HCT116 (cell line): ENCODE results near the gene PKIB. TPM values are rescaled to one million over a fixed set of nuclear protein-coding genes. Genes with fewer than 3 reads are reported as not detected.

ENCODE experiments used
- ATAC-seq: fragments of 200-7000 bp; cut with Tn5 transposase; 2 replicates; pipeline ENCODE4 v1.9.1; 2020; ENCODE audit warnings: mild to moderate bottlenecking, moderate library complexity
- BruUV-seq: library from RNA; stranded (reverse); fragments of 400-500 nt; replicated peaks from 2 replicates; lab custom pipeline; 2021; lab: Mats Ljungman, UMichigan
- CTCF ChIA-PET: fragments of 300-600 bp; sonication (Branson Sonifier 250); formaldehyde crosslinking; loops from one replicate; lab custom pipeline; 2021; ENCODE audit warnings: antibody characterized with exemption; lab: Charles Lee
- POLR2A ChIA-PET: fragments of 300-600, 350-600 bp; sonication (Branson Sonifier 250); formaldehyde crosslinking; loops from one replicate; lab custom pipeline; 2021; ENCODE audit warnings: antibody characterized with exemption; lab: Charles Lee
- RAD21 ChIA-PET, 2 experiments: fragments of 300-600 bp; sonication (Branson Sonifier 250); formaldehyde crosslinking; loops; one replicate each; lab custom pipeline; 2023; ENCODE audit warnings: low total read pairs in 2 of 2; ENCODE audit not compliant: uncharacterized antibody in 2 of 2, unreplicated experiment in 2 of 2, low non-redundant PET in 1 of 2; lab: Charles Lee
- DNase-seq: peaks from one replicate; pipeline ENCODE4 v3.0.0-alpha.2; 2010; ENCODE audit warnings: low read depth, low spot score
- H2AFZ ChIP-seq: fragments of 200-600 bp; shearing (Covaris generic), sonication (generic); 2 replicates; pipeline ENCODE4 v1.6.1; 2017; ENCODE audit warnings: low read depth, mixed run types, mixed read lengths, antibody characterized with exemption, low read length; ENCODE audit not compliant: poor library complexity, severe bottlenecking
- H3K27ac ChIP-seq: 2 replicates; pipeline ENCODE4 v1.5.1; 2012; ENCODE audit warnings: low read depth, low read length
- H3K27me3 ChIP-seq: fragments of 200-600 bp; sonication (generic); 2 replicates; pipeline ENCODE4 v1.6.1; 2016; ENCODE audit warnings: mixed run types, low read length, mixed read lengths; ENCODE audit not compliant: insufficient read depth
- H3K36me3 ChIP-seq, 2 experiments: fragments of 200-500 bp in 1 of 2; fragments of 200-600 bp in 1 of 2; sonication (Bioruptor generic) in 1 of 2; sonication (generic) in 1 of 2; 2 replicates each; pipeline versions ENCODE4 v1.5.1 to v1.6.1; 2014 to 2016; ENCODE audit warnings: low read length in 2 of 2, inconsistent platforms in 1 of 2, mixed read lengths in 1 of 2, mixed run types in 1 of 2; ENCODE audit not compliant: insufficient read depth in 2 of 2, control insufficient read depth in 1 of 2
- H3K4me1 ChIP-seq, 2 experiments: fragments of 200-600 bp in 1 of 2; sonication (generic) in 1 of 2; 2 replicates each; pipeline versions ENCODE4 v1.5.1 to v1.6.1; 2012 to 2017; ENCODE audit warnings: low read length in 2 of 2, inconsistent platforms in 1 of 2, mild to moderate bottlenecking in 1 of 2, mixed read lengths in 1 of 2, mixed run types in 1 of 2, moderate library complexity in 1 of 2; ENCODE audit not compliant: insufficient read depth in 2 of 2, control insufficient read depth in 1 of 2
- H3K4me2 ChIP-seq: fragments of 200-600 bp; sonication (generic); 2 replicates; pipeline ENCODE4 v1.6.1; 2017; ENCODE audit warnings: mixed run types, low read length, mixed read lengths
- H3K4me3 ChIP-seq, 2 experiments: fragments of 200-600 bp in 1 of 2; sonication (generic) in 1 of 2; replicated peaks in 1 of 2; 2 replicates each; pipeline ENCODE4 v1.5.1; 2011 to 2016; ENCODE audit warnings: low read length in 2 of 2, control low read depth in 1 of 2, low read depth in 1 of 2, mild to moderate bottlenecking in 1 of 2, mixed read lengths in 1 of 2, mixed run types in 1 of 2
- H3K79me2 ChIP-seq: fragments of 200-600 bp; sonication (generic); 2 replicates; pipeline ENCODE4 v1.6.1; 2017; ENCODE audit warnings: mild to moderate bottlenecking, mixed run types, low read length, moderate library complexity, mixed read lengths; ENCODE audit not compliant: insufficient read depth
- H3K9ac ChIP-seq: fragments of 200-600 bp; sonication (generic); 2 replicates; pipeline ENCODE4 v1.6.1; 2016; ENCODE audit warnings: low read length, mixed read lengths
- H3K9me2 ChIP-seq: fragments of 200-600 bp; sonication (generic), shearing (Covaris generic); 2 replicates; pipeline ENCODE4 v1.6.1; 2017; ENCODE audit warnings: mixed run types, mild to moderate bottlenecking, moderate library complexity; ENCODE audit not compliant: insufficient read depth
- H3K9me3 ChIP-seq, 2 experiments: fragments of 200-500 bp in 1 of 2; fragments of 200-600 bp in 1 of 2; sonication (Bioruptor generic) in 1 of 2; sonication (generic) in 1 of 2; 2 replicates each; pipeline ENCODE4 v1.6.1; 2014 to 2017; ENCODE audit warnings: low read length in 2 of 2, mixed read lengths in 2 of 2, inconsistent platforms in 1 of 2, low read depth in 1 of 2, mild to moderate bottlenecking in 1 of 2, mixed run types in 1 of 2, moderate library complexity in 1 of 2; ENCODE audit not compliant: control insufficient read depth in 1 of 2, insufficient read depth in 1 of 2
- H4K20me1 ChIP-seq: fragments of 200-600 bp; sonication (generic), shearing (Covaris generic); 2 replicates; pipeline ENCODE4 v1.6.1; 2017; ENCODE audit warnings: mixed run types, mild to moderate bottlenecking, moderate library complexity; ENCODE audit not compliant: insufficient read depth
- ATF3 ChIP-seq: IDR thresholded peaks from 2 replicates; pipeline ENCODE4 v1.6.1; 2012
- CBX3 ChIP-seq: IDR thresholded peaks from 2 replicates; pipeline ENCODE4 v1.6.1; 2012; ENCODE audit warnings: low read depth
- CEBPB ChIP-seq: IDR thresholded peaks from 2 replicates; pipeline ENCODE4 v1.6.1; 2012; ENCODE audit warnings: low read depth
- EGR1 ChIP-seq: IDR thresholded peaks from 2 replicates; pipeline ENCODE4 v1.6.1; 2012; ENCODE audit warnings: low read depth
- EZH2 ChIP-seq: fragments of 200-600 bp; sonication (generic); IDR thresholded peaks from 2 replicates; pipeline ENCODE4 v1.6.1; 2017; ENCODE audit warnings: antibody characterized with exemption, mixed run types
- EZH2phosphoT487 ChIP-seq: fragments of 200-600 bp; IDR thresholded peaks from 2 replicates; pipeline ENCODE4 v1.6.1; 2018; ENCODE audit warnings: antibody characterized with exemption, borderline replicate concordance
- JUND ChIP-seq: IDR thresholded peaks from 2 replicates; pipeline ENCODE4 v1.6.1; 2012
- MAX ChIP-seq: IDR thresholded peaks from 2 replicates; pipeline ENCODE4 v1.6.1; 2012
- POLR2A ChIP-seq: IDR thresholded peaks from 2 replicates; pipeline ENCODE4 v1.7.0; 2011; ENCODE audit warnings: borderline replicate concordance; ENCODE audit not compliant: insufficient read depth, insufficient read length; ENCODE audit errors: extremely low read depth
- POLR2AphosphoS5 ChIP-seq: IDR thresholded peaks from 2 replicates; pipeline ENCODE4 v1.6.1; 2011; ENCODE audit warnings: mild to moderate bottlenecking, low read depth, low read length, moderate library complexity
- RAD21 ChIP-seq: IDR thresholded peaks from 2 replicates; pipeline ENCODE4 v1.6.1; 2012; ENCODE audit warnings: low read depth, mild to moderate bottlenecking
- REST ChIP-seq: IDR thresholded peaks from 2 replicates; pipeline ENCODE4 v1.6.1; 2012; ENCODE audit warnings: low read depth
- SIN3A ChIP-seq: IDR thresholded peaks from 2 replicates; pipeline ENCODE4 v1.6.1; 2012; ENCODE audit warnings: low read depth
- SP1 ChIP-seq: IDR thresholded peaks from 2 replicates; pipeline ENCODE4 v1.6.1; 2012; ENCODE audit warnings: low read depth
- SRF ChIP-seq: IDR thresholded peaks from 2 replicates; pipeline ENCODE4 v1.6.1; 2012; ENCODE audit warnings: low read depth
- TCF7L2 ChIP-seq: IDR thresholded peaks from 2 replicates; pipeline ENCODE4 v1.7.0; 2011; ENCODE audit warnings: borderline replicate concordance, inconsistent platforms; ENCODE audit not compliant: insufficient read depth, insufficient read length; ENCODE audit errors: extremely low read depth
- YY1 ChIP-seq: IDR thresholded peaks from 2 replicates; pipeline ENCODE4 v1.6.1; 2011; ENCODE audit warnings: low read length, low read depth, moderate library complexity, mild to moderate bottlenecking; ENCODE audit not compliant: insufficient replicate concordance; ENCODE audit errors: extremely low read depth
- ZBTB33 ChIP-seq: IDR thresholded peaks from 2 replicates; pipeline ENCODE4 v1.6.1; 2011; ENCODE audit warnings: mild to moderate bottlenecking, low read length, moderate library complexity; ENCODE audit not compliant: insufficient replicate concordance; ENCODE audit errors: extremely low read depth
- ZNF274 ChIP-seq: fragments of 200-500 bp; sonication (Bioruptor generic); IDR thresholded peaks from 2 replicates; pipeline ENCODE4 v1.6.1; 2014; ENCODE audit warnings: mild to moderate bottlenecking, low read depth, low read length, inconsistent platforms
- intact Hi-C: fragments of 100-400 bp; cut with micrococcal nuclease; formaldehyde crosslinking; loops from 2 replicates; pipeline ENCODE4 v1.10.0; 2022
- total RNA-seq: library from RNA; stranded (reverse); gene quantifications from one replicate; pipeline ENCODE4 v1.2.1, GENCODE V29; 2021; ENCODE audit not compliant: unreplicated experiment

Gene PKIB
- total RNA-seq, 1 experiment from 2014 or later = 24.0 TPM

- Histone ChIP-seq H3K79me2 (no peaks in the 10 kb centered on the region), H2AFZ (no peak overlapping the region), H3K36me3 (no peaks in the 10 kb centered on the region), H4K20me1 (no peaks in the 10 kb centered on the region), H3K9me3 (no peaks in the 10 kb centered on the region), H3K4me3 (no peak overlapping the region), H3K4me2 (no peak overlapping the region), H3K9ac (no peak overlapping the region), H3K27me3 (no peaks in the 10 kb centered on the region), H3K9me2 (no peaks in the 10 kb centered on the region), H3K4me1 (no peaks in the 10 kb centered on the region), H3K27ac (no peak overlapping the region)
- intact Hi-C loops = no loop called here
- no peak for DNase-seq
- TF ChIP-seq TCF7L2 = no peak
- TF ChIP-seq ATF3 = no peak
- no peak for TF ChIP-seq RAD21
- TF ChIP-seq MAX = no peak
- no peak for TF ChIP-seq EGR1
- TF ChIP-seq SP1 = no peak
- TF ChIP-seq CEBPB = no peak
- TF ChIP-seq SRF = no peak
- no peak for TF ChIP-seq JUND
- no peak for TF ChIP-seq POLR2AphosphoS5
- no peak for TF ChIP-seq EZH2phosphoT487
- TF ChIP-seq SIN3A = no peak
- TF ChIP-seq YY1 = no peak
- no peak for TF ChIP-seq EZH2
- TF ChIP-seq CBX3 = no peak
- no peak for TF ChIP-seq POLR2A
- TF ChIP-seq ZBTB33 = no peak
- TF ChIP-seq REST = no peak
- no peak for TF ChIP-seq ZNF274
- ChIA-PET CTCF (no interaction called here), POLR2A (no interaction called here), RAD21 (no interaction called here)
- ATAC-seq = no peak
- no TSS peak for BruUV-seq
Observed at GRCh38 chr6:122772724-122773415, 162.7 kb downstream of the PKIB start.
